ENCODE data around the gene GID8. TPM values are rescaled to one million over a fixed set of nuclear protein-coding genes. Genes with fewer than 3 reads are reported as not detected.

GID8 gene
- polyA plus RNA-seq, 2 of the 4 experiments (the other 2 are of a cell fraction) = 19.2 to 24.5 TPM

GRCh38 chr20:62951143-62951895, 13.4 kb downstream of the GID8 start:
- TF ChIP-seq CHD4 (IDR thresholded peaks at IDR 0.05; ENCODE audit: borderline replicate concordance) (no peak), HDAC2 (IDR thresholded peaks at IDR 0.05) (no peak), MAX (IDR thresholded peaks at IDR 0.05) (no peak), MAZ (IDR thresholded peaks at IDR 0.05; ENCODE audit: borderline replicate concordance, low read depth, low read length) (no peak), SREBF2 (IDR thresholded peaks at IDR 0.05) (no peak), CTCF (IDR thresholded peaks at IDR 0.05) (no peak), PHF8 (IDR thresholded peaks at IDR 0.05; ENCODE audit: borderline replicate concordance, low read depth) (no peak), HEYL (CRISPR knock-in tag; IDR thresholded peaks at IDR 0.05) (no peak), USF2 (IDR thresholded peaks at IDR 0.05) (no peak)
- no peak overlapping the region for H3K4me3 ChIP-seq
- no peak for ATAC-seq
- peaks cover 9% of the 10 kb centered on the region; the same call in 2 of the 3 replicates for H3K4me1 ChIP-seq
- no peak for DNase-seq (ENCODE audit: low read depth in 1 of 2, low spot score in 1 of 2)
- POLR2A ChIA-PET = no interaction called here
- no peak for FAIRE-seq
- no peak overlapping the region for H3K27ac ChIP-seq
- H3K9me3 ChIP-seq = peaks cover 8% of the 10 kb centered on the region; the same call in 2 of the 3 replicates
- 85% methylated on average over 11 of the region's 11 CpGs for WGBS (ENCODE audit: missing lambda C conversion rate)
- CTCF ChIA-PET = interaction anchor here (1.1 to 5.5 kb wide), 4 partner anchors 13 to 77 kb away, joined by 3 to 19 read pairs (median 3); no protein-coding TSS in a partner anchor
- H3K4me2 ChIP-seq = no peak overlapping the region

- Histone ChIP-seq H3K4me1 (peaks cover 9% of the 10 kb centered on the region; the same call in 2 of the 3 replicates), H3K4me3 (no peak overlapping the region), H3K4me2 (no peak overlapping the region), H3K9me3 (peaks cover 8% of the 10 kb centered on the region; the same call in 2 of the 3 replicates), H3K27ac (no peak overlapping the region)
- ChIA-PET CTCF (interaction anchor here (1.4 to 5.5 kb wide), 2 partner anchors 13 to 57 kb away, joined by 3 to 19 read pairs; no protein-coding TSS in a partner anchor), POLR2A (no interaction called here)
- 93% methylated on average over 8 of the region's 8 CpGs for WGBS (ENCODE audit: missing lambda C conversion rate)
- no peak for TF ChIP-seq SREBF2 (IDR thresholded peaks at IDR 0.05)
- TF ChIP-seq POLR2A (IDR thresholded peaks at IDR 0.05; ENCODE audit: low read length) = no peak
- TF ChIP-seq KDM1A (IDR thresholded peaks at IDR 0.05; ENCODE audit: low read depth) = no peak
- no peak for TF ChIP-seq FOSL2 (IDR thresholded peaks at IDR 0.05)
- TF ChIP-seq FOSL2 (CRISPR knock-in tag; IDR thresholded peaks at IDR 0.05) = no peak
- no peak for TF ChIP-seq RAD21 (conservative IDR thresholded peaks at IDR 0.05 in 1 of 2, IDR thresholded peaks at IDR 0.05 in 1 of 2)
- no peak for TF ChIP-seq MAZ (IDR thresholded peaks at IDR 0.05; ENCODE audit: borderline replicate concordance, low read depth, low read length)
- TF ChIP-seq BHLHE40 (IDR thresholded peaks at IDR 0.05; ENCODE audit: low read depth, low read length) = no peak
- no peak for TF ChIP-seq NPAS2 (CRISPR knock-in tag; IDR thresholded peaks at IDR 0.05; ENCODE audit: borderline replicate concordance)
- TF ChIP-seq SMC3 (IDR thresholded peaks at IDR 0.05) = no peak
- no peak for TF ChIP-seq FOSB (CRISPR knock-in tag; IDR thresholded peaks at IDR 0.05)
- TF ChIP-seq GATA3 (IDR thresholded peaks at IDR 0.05; ENCODE audit: borderline replicate concordance) = no peak
- TF ChIP-seq USF2 (IDR thresholded peaks at IDR 0.05) = no peak
- no peak for TF ChIP-seq TFCP2L1 (CRISPR knock-in tag; IDR thresholded peaks at IDR 0.05)
- no peak for ATAC-seq
- no peak for FAIRE-seq
- no peak for DNase-seq (ENCODE audit: low read depth in 1 of 2, low spot score in 1 of 2)
Measured at GRCh38 chr20:62951896-62952372, 14.0 kb downstream of the GID8 start.

Measured in A549 (cell line).